ENCODE measurements around the gene RGS3. TPM values are rescaled to one million over a fixed set of nuclear protein-coding genes. Genes with fewer than 3 reads are reported as not detected.

RGS3 gene
- total RNA-seq, 1 experiment from 2014 or later, result 39.4 TPM

DNA sequence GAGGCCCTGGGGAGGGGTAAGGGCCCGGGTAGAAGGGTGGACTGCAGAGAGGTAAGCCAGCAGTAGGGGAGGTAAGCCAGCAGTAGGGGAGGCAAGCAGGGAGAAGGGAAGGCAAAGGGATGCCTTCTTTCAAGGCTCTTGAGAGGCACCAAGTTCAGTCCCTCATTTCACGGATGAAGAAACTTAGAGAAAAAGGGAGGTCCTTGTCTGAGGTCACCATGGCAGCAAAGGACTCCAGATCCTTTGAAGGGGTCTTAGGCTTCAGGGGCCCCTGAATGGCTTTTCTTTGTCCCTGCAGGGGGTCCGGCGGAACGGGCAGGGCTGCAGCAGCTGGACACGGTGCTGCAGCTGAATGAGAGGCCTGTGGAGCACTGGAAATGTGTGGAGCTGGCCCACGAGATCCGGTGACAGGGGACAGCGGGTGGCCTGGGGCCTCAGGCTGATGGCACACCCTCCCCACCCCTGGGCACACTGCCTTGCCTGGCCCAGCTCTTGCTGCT, 42.6 kb downstream of the RGS3 start:
- TF ChIP-seq EZH2phosphoT487 (IDR thresholded peaks at IDR 0.05; ENCODE audit: borderline replicate concordance), result no peak
- TF ChIP-seq SP1 (IDR thresholded peaks at IDR 0.05; ENCODE audit: low read depth), result no peak
- no peak for TF ChIP-seq ZNF274 (IDR thresholded peaks at IDR 0.05; ENCODE audit: low read depth, low read length)
- TF ChIP-seq CEBPB (IDR thresholded peaks at IDR 0.05; ENCODE audit: low read depth), result no peak
- no peak for TF ChIP-seq TCF7L2 (IDR thresholded peaks at IDR 0.05; ENCODE audit: borderline replicate concordance, extremely low read depth, insufficient read depth, insufficient read length)
- no peak for TF ChIP-seq JUND (IDR thresholded peaks at IDR 0.05)
- TF ChIP-seq POLR2A (IDR thresholded peaks at IDR 0.05; ENCODE audit: borderline replicate concordance, extremely low read depth, insufficient read depth, insufficient read length), result no peak
- TF ChIP-seq POLR2AphosphoS5 (IDR thresholded peaks at IDR 0.05; ENCODE audit: low read depth, low read length), result no peak
- no peak for TF ChIP-seq YY1 (IDR thresholded peaks at IDR 0.05; ENCODE audit: extremely low read depth, insufficient replicate concordance, low read depth, low read length)
- no peak for TF ChIP-seq FOSL1 (IDR thresholded peaks at IDR 0.05; ENCODE audit: low read depth)
- TF ChIP-seq ZBTB33 (IDR thresholded peaks at IDR 0.05; ENCODE audit: extremely low read depth, insufficient replicate concordance, low read length), result no peak
- TF ChIP-seq SRF (IDR thresholded peaks at IDR 0.05; ENCODE audit: low read depth), result no peak
- no peak for TF ChIP-seq EGR1 (IDR thresholded peaks at IDR 0.05; ENCODE audit: low read depth)
- TF ChIP-seq, protein P1, sequence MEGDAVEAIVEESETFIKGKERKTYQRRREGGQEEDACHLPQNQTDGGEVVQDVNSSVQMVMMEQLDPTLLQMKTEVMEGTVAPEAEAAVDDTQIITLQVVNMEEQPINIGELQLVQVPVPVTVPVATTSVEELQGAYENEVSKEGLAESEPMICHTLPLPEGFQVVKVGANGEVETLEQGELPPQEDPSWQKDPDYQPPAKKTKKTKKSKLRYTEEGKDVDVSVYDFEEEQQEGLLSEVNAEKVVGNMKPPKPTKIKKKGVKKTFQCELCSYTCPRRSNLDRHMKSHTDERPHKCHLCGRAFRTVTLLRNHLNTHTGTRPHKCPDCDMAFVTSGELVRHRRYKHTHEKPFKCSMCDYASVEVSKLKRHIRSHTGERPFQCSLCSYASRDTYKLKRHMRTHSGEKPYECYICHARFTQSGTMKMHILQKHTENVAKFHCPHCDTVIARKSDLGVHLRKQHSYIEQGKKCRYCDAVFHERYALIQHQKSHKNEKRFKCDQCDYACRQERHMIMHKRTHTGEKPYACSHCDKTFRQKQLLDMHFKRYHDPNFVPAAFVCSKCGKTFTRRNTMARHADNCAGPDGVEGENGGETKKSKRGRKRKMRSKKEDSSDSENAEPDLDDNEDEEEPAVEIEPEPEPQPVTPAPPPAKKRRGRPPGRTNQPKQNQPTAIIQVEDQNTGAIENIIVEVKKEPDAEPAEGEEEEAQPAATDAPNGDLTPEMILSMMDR (IDR thresholded peaks at IDR 0.05 in 2 of 3, conservative IDR thresholded peaks at IDR 0.05 in 1 of 3; ENCODE audit: borderline replicate concordance in 1 of 3, insufficient read depth in 1 of 3, low read depth in 2 of 3, low read length in 2 of 3), result no peak
- TF ChIP-seq ZFX (IDR thresholded peaks at IDR 0.05), result no peak
- no peak for TF ChIP-seq ELF1 (IDR thresholded peaks at IDR 0.05; ENCODE audit: borderline replicate concordance, low read depth)
- no peak for TF ChIP-seq ATF3 (IDR thresholded peaks at IDR 0.05)
- no peak for TF ChIP-seq RAD21 (IDR thresholded peaks at IDR 0.05; ENCODE audit: low read depth)
- H3K9me3 ChIP-seq (ENCODE audit: control insufficient read depth in 1 of 2, insufficient read depth in 1 of 2, low read depth in 1 of 2, low read length in 2 of 2), result no peaks in the 10 kb centered on the region
- no peaks in the 10 kb centered on the region for H4K20me1 ChIP-seq (ENCODE audit: insufficient read depth)
- H3K9ac ChIP-seq (ENCODE audit: low read length), result no peak overlapping the region
- H3K27ac ChIP-seq (ENCODE audit: low read depth, low read length), result no peak overlapping the region
- H3K36me3 ChIP-seq (ENCODE audit: control insufficient read depth in 1 of 2, insufficient read depth in 2 of 2, low read length in 2 of 2), result peaks cover 14 to 23% of the 10 kb centered on the region in 2 experiments
- no peak overlapping the region for H2AFZ ChIP-seq (ENCODE audit: low read depth, low read length, poor library complexity, severe bottlenecking)
- no TSS peak for BruUV-seq (replicated peaks)
- RAD21 ChIA-PET (ENCODE audit: low non-redundant PET in 1 of 2, low total read pairs in 2 of 2, uncharacterized antibody in 2 of 2, unreplicated experiment in 2 of 2), result no interaction called here
- H3K4me1 ChIP-seq (ENCODE audit: control insufficient read depth in 1 of 2, insufficient read depth in 2 of 2, low read length in 2 of 2), result peaks cover 0 to 5% of the 10 kb centered on the region in 2 experiments; a peak in 1 of 4 replicates
- H3K4me3 ChIP-seq (replicated peaks in 1 of 2; ENCODE audit: low read depth in 1 of 2, low read length in 2 of 2), result no peak overlapping the region
- CTCF ChIA-PET, result no interaction called here
- no peaks in the 10 kb centered on the region for H3K9me2 ChIP-seq (ENCODE audit: insufficient read depth)
- no peak overlapping the region for H3K4me2 ChIP-seq (ENCODE audit: low read length)
- DNase-seq (ENCODE audit: low read depth, low spot score), result no peak
- no peaks in the 10 kb centered on the region; the same call in 1 of the 2 replicates for H3K79me2 ChIP-seq (ENCODE audit: insufficient read depth, low read length)
- no peaks in the 10 kb centered on the region for H3K27me3 ChIP-seq (ENCODE audit: insufficient read depth, low read length)
- intact Hi-C loops (cut with micrococcal nuclease), result no loop called here
- ATAC-seq, result no peak
- POLR2A ChIA-PET, result no interaction called here
